Activated naive CD8-positive, alpha-beta T cell treated with anti-CD3 and anti-CD28 coated beads for 36 hours (primary cell): ENCODE results near the gene FAM124B. TPM values are rescaled to one million over a fixed set of nuclear protein-coding genes. Genes with fewer than 3 reads are reported as not detected.
A peak's percentile ranks its signal among the peaks of the same experiment; 100 is the strongest.

ENCODE experiments used
- DNase-seq: peaks from one replicate; pipeline ENCODE4 v3.0.0; 2021
- H3K27ac Mint-ChIP-seq: one replicate; pipeline ENCODE4 v1.8.0; 2022; ENCODE audit warnings: mild to moderate bottlenecking, moderate library complexity, mixed read lengths
- H3K27me3 Mint-ChIP-seq: one replicate; pipeline ENCODE4 v1.8.0; 2022; ENCODE audit warnings: mild to moderate bottlenecking, mixed read lengths
- H3K36me3 Mint-ChIP-seq: one replicate; pipeline ENCODE4 v1.8.0; 2021; ENCODE audit warnings: mild to moderate bottlenecking, mixed read lengths
- H3K4me1 Mint-ChIP-seq: one replicate; pipeline ENCODE4 v1.8.0; 2021; ENCODE audit warnings: mixed read lengths
- H3K4me3 Mint-ChIP-seq: one replicate; pipeline ENCODE4 v1.8.0; 2022; ENCODE audit warnings: mild to moderate bottlenecking, moderate library complexity, mixed read lengths
- H3K9me3 Mint-ChIP-seq: one replicate; pipeline ENCODE4 v1.8.0; 2022; ENCODE audit warnings: mixed read lengths
- total RNA-seq, 2 experiments: library from RNA; stranded (reverse); gene quantifications; one replicate each; pipeline ENCODE4 v1.2.3, GENCODE V29; 2021

Gene FAM124B
- total RNA-seq, 2 experiments from 2014 or later = 0.46 to 0.52 TPM

DNA sequence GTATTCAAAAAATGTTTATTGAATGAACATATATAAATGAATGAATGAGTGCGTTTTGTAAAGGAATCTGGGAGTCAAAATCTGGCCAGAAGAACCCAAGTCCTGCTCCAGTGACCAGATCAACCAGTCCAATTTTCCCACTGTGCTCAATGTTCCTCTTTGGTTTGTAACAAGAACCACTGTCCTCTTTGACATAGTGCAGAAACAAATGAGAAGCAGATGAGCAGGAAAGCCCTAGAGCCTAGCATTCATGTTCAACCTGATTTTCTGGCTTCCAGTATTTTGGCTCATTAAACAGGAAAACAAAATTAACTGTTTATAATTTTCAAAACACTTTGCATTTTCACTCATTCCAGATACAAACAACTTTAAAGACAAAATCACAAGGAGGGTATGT, 23.2 kb downstream of the FAM124B start:
- H3K27ac Mint-ChIP-seq = no peak overlapping the region

DNA sequence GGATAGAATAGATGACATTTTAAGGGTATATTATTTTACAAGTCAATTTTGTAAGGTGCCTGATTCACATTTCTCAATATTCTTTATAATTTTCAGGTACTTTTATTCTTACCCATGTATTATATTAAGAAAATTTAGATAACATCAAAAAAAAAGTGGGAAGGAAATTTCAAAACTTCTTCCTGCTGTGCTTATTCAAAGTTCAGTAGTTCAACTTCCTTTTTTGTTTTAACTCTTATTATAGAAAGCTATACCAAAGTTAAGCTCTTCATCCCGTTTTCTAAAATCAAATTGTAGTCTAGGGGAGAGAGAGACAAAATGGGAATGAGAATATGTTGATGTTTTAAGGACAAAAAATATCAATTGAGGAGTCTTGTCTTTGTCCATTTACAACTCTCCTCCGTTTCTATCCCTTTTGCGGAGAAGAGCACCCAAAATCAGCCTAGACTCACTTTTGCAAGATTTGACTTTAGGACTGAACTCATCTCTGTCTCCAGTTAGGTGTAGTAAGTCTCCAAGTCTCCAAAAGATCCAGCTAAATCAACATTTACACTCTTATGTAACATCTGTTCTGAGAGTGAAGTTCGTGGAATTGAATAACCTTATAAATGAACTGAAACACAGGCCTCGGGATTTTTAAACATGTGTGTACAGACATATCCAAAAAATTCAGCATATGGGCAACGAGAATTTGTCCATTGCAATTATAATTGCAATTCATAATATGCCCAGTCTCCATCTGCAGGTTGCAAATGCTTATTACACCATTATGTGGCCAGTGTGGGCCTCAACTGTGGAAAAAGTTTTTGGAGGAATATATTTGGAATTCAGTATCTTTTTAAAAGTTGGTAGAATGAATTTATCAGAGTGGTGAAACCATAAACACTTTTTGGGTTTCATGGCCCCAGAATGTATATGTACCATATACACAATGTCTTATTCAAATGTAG, 23.9 kb downstream of the FAM124B start:
- no peak for DNase-seq
- Mint-ChIP-seq H3K27ac (no peak overlapping the region), H3K36me3 (no peaks in the 10 kb centered on the region), H3K4me3 (no peak overlapping the region), H3K4me1 (peaks cover 1% of the 10 kb centered on the region), H3K27me3 (no peaks in the 10 kb centered on the region), H3K9me3 (no peaks in the 10 kb centered on the region)

More for the DNA sequence above, 23.2 kb downstream of the FAM124B start:
- Mint-ChIP-seq H3K4me1 (peaks cover 1% of the 10 kb centered on the region), H3K27me3 (no peaks in the 10 kb centered on the region), H3K36me3 (no peaks in the 10 kb centered on the region), H3K9me3 (no peaks in the 10 kb centered on the region), H3K4me3 (no peak overlapping the region)
- no peak for DNase-seq

DNA sequence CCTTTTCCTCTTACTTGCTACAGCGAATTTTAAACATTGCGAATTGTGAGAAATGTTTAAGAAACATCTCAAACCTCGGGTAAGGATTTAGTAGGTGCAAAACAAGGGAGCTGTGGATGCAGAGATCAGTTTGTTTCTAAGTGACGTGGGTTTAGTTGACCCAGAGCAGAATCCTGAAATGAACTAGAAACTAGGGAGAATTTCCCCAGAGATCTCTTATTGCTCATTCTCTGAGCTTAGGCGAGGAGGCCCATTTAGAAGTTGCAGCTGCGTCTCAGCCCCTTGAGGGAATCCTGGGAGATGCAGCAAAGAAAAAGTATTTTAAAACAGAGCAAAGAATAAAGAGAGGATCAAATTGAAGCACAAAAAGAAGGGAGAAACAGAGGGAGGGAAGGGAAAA, 29.3 kb downstream of the FAM124B start:
- DNase-seq = no peak
- Mint-ChIP-seq H3K9me3 (no peaks in the 10 kb centered on the region), H3K27me3 (no peaks in the 10 kb centered on the region), H3K36me3 (no peaks in the 10 kb centered on the region), H3K4me1 (peaks cover 1% of the 10 kb centered on the region), H3K27ac (no peak overlapping the region), H3K4me3 (no peak overlapping the region)

DNA sequence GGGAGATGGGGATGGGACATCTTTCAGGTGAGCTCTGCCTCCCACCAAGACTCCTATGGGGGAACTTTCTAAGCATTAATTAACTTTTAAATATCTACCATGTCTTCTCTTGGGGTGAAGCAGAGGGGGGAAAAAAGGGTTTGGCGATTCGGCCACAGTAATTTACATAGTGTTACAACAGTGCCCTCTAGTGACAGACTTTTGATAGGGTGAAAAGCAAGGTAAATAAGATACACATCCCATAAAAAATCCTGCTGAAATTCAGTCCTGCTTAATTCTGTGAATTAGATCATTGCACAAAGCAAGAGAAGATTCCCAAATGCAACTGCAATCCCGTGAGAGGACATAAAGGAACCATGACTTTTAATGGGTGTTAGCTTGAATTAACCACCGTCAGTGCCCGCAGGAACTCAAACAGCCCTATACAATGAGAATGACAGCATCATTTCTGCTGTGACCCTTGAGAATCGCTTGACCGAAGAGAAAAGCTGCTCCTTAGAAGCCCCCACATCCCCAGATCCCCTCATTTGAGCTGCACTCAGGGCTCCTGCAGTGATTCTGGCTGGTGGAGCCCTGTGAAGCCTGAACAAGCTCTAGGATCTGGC, 32.8 kb downstream of the FAM124B start:
- DNase-seq = no peak

DNA sequence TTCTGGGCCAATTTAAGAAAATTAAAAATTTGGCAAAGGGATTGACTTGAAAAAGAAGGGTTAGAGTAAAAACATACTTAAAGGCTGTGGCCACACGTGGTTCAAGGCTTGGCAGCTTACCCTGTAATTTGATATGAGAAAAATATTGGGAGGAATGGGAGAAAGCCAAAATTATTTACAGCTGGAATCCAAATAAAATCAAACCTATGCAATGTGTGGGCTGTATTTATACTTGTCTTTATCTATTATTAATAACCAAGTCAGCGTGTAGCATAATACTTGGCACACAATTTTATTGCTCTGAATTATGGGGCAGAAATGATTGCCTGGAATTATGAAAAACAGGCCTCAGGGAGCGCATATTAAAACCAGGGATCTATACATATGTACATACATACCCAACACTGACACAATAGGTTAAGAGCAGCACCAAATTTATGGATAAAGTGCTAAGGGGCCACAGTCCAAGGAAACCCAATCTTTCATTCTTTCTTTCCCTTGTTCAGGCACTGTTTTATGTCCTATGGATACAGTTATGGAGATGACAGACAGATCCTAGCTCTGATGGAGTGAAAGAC, 35.6 kb downstream of the FAM124B start:
- Mint-ChIP-seq H3K9me3 (no peaks in the 10 kb centered on the region), H3K36me3 (no peaks in the 10 kb centered on the region), H3K27me3 (no peaks in the 10 kb centered on the region), H3K4me3 (no peak overlapping the region), H3K4me1 (no peaks in the 10 kb centered on the region), H3K27ac (no peak overlapping the region)
- no peak for DNase-seq

More for the DNA sequence above, 32.8 kb downstream of the FAM124B start:
- H3K9me3 Mint-ChIP-seq = no peaks in the 10 kb centered on the region
- H3K4me3 Mint-ChIP-seq = no peak overlapping the region
- H3K27ac Mint-ChIP-seq = no peak overlapping the region
- H3K4me1 Mint-ChIP-seq = no peaks in the 10 kb centered on the region
- no peaks in the 10 kb centered on the region for H3K27me3 Mint-ChIP-seq
- H3K36me3 Mint-ChIP-seq = no peaks in the 10 kb centered on the region

DNA sequence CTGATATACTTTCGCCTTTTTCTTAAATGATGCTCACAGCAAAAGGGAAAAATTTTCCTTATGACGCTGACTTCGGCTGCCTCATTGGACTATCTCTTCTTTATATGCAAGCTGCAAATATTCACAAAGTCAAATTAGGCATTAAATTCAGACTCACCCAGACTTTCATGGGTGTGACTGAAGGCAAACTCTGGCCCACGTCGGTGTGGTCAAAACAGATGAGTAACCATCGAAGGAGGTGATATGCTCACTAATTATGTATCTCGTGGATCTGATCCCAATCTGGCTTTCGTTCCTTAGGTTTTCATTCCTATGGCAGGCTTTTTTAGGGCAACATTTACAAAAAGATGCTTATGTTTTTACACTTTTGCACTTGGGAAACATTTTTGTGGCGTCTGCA, 36.6 kb downstream of the FAM124B start:
- no peaks in the 10 kb centered on the region for H3K9me3 Mint-ChIP-seq
- H3K27ac Mint-ChIP-seq = no peak overlapping the region
- DNase-seq = no peak
- no peaks in the 10 kb centered on the region for H3K36me3 Mint-ChIP-seq
- H3K4me3 Mint-ChIP-seq = no peak overlapping the region
- H3K4me1 Mint-ChIP-seq = no peaks in the 10 kb centered on the region
- H3K27me3 Mint-ChIP-seq = no peaks in the 10 kb centered on the region

DNA sequence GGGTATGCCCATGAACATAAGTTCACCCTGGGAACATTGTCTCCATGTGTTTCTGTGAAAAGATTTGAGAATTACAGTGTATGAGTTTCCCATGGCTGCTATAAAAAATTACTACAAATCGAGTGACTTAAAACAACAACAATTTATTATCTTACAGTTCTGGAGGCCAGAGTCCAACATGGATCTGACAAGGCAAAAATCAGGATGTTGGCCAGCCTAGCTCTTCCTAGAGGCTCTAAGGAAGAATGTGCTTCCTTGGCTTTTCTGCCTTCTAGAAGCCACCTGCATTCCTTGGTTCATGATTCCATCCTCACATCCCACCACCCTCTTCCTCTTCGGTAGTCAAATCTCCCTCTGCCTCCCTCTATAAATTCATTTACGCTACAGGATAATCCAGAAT, 38.6 kb downstream of the FAM124B start:
- H3K36me3 Mint-ChIP-seq = no peaks in the 10 kb centered on the region
- no peaks in the 10 kb centered on the region for H3K4me1 Mint-ChIP-seq
- no peak overlapping the region for H3K27ac Mint-ChIP-seq
- H3K27me3 Mint-ChIP-seq = no peaks in the 10 kb centered on the region
- no peak overlapping the region for H3K4me3 Mint-ChIP-seq
- no peaks in the 10 kb centered on the region for H3K9me3 Mint-ChIP-seq
- no peak for DNase-seq

DNA sequence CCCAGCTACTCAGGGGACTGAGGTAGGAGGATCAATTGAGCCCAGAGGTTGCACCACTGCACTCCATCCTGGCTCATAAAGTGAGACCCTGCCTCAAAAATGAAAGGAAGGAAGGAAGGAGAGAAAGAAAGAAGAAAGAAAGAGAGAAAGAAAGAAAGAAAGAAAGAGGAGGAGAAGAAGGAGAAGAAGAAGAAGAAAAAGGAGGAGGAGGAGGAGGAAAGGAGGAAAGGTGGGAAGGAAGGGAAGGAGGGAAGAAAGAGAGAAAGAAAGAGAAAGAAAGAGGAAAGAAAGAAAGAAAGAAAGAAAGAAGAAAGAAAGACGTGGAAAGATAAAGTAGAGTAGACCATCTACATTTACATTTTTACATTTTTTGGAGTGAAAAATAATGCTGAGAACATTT, 39.8 kb downstream of the FAM124B start:
- Mint-ChIP-seq H3K9me3 (no peaks in the 10 kb centered on the region), H3K36me3 (no peaks in the 10 kb centered on the region), H3K27ac (peak overlapping the region; percentile 62), H3K4me1 (no peaks in the 10 kb centered on the region), H3K4me3 (no peak overlapping the region), H3K27me3 (no peaks in the 10 kb centered on the region)
- DNase-seq = no peak

DNA sequence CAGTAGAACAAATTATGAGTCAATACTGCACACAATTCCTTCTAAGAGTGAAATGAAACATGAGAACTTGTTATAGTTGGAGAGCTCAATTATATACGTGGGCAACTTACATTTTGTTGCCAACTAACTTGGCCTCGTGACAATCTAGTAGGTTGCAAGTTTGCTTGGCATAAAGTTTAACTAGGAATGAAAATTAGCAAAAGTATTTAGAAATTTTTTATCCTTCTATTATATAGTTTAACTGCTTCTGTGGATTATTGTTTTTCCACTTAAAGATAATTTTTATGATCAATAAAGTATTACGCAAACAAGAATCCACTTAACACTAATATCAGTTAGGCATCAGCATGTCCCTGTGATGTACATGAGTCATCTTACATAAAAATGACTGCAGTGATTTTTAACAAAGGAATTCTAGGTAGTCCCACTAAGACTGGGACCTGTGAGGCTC, 41.1 kb downstream of the FAM124B start:
- Mint-ChIP-seq H3K9me3 (no peaks in the 10 kb centered on the region), H3K27me3 (no peaks in the 10 kb centered on the region), H3K4me1 (no peaks in the 10 kb centered on the region), H3K4me3 (no peak overlapping the region), H3K27ac (no peak overlapping the region), H3K36me3 (no peaks in the 10 kb centered on the region)
- DNase-seq = no peak

DNA sequence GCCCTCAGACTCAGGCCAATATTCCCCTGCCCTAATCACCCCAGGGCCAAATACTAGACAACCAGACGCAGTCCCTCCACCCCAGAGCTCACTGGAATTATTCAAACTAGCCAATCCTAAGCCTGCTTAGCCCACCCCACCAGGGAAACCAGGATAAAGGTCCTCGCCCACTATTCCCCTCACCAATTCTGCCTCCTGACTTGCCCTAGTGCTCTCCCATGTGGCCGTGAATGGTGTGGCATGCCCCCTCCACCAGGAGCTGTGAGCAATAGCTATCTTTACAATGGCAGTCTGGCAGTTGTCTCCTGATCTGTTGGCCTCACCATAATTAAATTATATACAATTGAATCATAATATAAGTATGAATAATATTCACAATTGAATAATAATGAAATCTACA, 42.3 kb downstream of the FAM124B start:
- Mint-ChIP-seq H3K4me3 (no peak overlapping the region), H3K4me1 (no peaks in the 10 kb centered on the region), H3K27ac (no peak overlapping the region), H3K27me3 (no peaks in the 10 kb centered on the region), H3K36me3 (no peaks in the 10 kb centered on the region), H3K9me3 (no peaks in the 10 kb centered on the region)
- no peak for DNase-seq

DNA sequence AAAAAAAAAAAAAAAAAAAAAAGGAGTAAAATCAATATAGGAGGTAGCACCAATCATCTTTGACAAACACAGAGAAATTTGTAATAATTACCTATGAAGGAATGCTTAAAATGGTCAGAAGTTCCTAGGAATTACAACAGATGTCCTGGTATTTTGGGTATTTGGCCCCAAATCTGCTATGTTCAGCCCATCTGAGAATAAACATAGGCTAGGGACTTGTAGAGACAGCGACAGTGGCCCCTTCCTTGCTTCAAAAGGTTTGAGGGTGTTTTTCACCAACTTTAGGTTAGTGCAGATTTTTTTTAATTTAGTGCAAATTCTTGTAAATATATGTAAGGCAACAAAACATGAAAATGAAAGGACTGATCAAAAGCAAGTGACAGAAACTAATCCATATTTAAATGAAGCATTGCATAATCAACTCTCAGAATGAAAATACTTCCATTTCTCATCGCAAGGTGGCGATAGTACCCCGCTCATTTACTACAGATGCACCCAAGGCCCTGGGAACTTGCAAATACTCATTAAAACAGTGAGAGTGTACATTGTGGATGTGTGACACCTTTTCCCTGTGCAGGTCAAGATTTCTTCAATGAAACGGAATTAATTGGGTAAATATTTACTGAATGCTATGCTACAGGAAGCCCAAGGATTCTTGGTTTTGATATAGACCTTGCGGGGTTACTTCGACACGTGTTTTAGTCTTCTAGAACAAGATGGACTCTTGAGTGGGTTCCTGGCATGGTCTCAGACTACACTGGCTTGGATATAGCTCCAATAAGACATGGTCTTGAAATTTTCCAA, 44.6 kb downstream of the FAM124B start:
- H3K27me3 Mint-ChIP-seq = no peaks in the 10 kb centered on the region
- H3K36me3 Mint-ChIP-seq = no peaks in the 10 kb centered on the region
- no peaks in the 10 kb centered on the region for H3K4me1 Mint-ChIP-seq
- no peak overlapping the region for H3K4me3 Mint-ChIP-seq
- no peaks in the 10 kb centered on the region for H3K9me3 Mint-ChIP-seq
- H3K27ac Mint-ChIP-seq = no peak overlapping the region
- DNase-seq = peak; percentile 35

DNA sequence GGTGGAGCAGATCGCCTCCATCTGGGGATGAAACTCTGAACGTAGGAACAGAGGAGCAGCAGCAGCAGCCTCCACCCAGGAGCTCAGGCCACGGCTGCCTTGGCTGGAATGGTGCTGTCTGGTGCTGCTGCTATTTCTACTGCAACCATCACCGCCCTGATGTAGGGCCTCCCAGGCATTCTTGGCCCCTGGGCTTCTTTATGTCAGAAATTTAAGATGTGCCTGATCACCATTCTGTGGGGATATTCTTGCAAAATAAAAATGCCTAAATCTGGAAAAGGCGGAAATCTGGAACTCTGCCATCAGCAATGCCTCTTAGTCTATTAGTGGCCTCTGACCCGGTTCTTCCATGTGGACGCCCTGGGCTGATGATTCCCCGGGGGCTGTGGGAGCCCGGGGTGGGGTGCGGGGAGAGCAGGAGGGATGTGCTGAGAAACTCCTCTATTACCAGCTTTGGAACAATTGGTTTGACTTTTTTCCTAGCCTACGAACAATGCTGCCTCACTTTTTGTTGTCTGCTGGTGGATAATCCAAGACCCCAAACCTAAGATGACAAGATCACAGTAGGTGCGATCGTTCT, 47.2 kb downstream of the FAM124B start:
- Mint-ChIP-seq H3K27me3 (peaks cover 3% of the 10 kb centered on the region), H3K4me3 (no peak overlapping the region), H3K36me3 (no peaks in the 10 kb centered on the region), H3K9me3 (no peaks in the 10 kb centered on the region), H3K4me1 (no peaks in the 10 kb centered on the region), H3K27ac (no peak overlapping the region)
- no peak for DNase-seq

DNA sequence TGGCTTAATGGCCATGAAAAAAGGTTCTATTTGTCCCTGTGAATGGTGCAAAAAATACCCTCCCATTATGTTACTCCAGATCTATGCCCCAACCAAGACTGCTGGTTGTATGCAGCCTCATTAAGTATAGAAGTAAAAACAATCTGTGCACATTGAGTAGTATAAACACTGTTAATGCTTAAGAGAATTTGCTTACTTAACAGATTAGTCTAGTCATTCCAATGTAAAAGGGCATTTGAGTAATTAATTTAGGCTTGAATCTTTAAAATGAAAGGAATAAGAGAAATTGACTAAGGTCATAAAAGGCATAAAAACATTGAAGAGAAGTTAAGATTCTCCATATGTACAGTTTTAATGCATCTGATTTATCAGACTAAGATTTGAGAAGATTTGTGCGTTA, 51.2 kb downstream of the FAM124B start:
- H3K27me3 Mint-ChIP-seq = peaks cover 3% of the 10 kb centered on the region
- H3K4me1 Mint-ChIP-seq = no peaks in the 10 kb centered on the region
- no peaks in the 10 kb centered on the region for H3K36me3 Mint-ChIP-seq
- DNase-seq = no peak
- H3K27ac Mint-ChIP-seq = no peak overlapping the region
- H3K9me3 Mint-ChIP-seq = peaks cover 4% of the 10 kb centered on the region
- no peak overlapping the region for H3K4me3 Mint-ChIP-seq

DNA sequence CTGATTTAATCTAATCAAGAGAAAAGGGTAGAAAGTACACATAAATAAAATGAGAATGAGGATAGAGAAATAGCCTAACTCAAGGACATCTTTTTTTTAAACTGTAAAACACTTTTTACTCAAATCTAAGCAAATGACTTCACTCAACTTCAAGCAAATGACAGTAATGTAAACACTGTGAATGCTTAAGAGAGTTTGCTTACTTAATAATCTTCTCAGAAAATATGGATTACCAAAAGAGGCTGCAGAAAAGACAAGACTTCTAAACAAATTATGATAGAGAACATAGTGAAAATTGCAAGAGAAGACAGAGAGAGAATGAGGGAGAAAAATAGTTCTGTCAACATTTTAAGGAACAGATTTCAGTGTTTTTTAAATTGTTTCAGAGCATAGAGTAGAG, 52.5 kb downstream of the FAM124B start:
- Mint-ChIP-seq H3K9me3 (peaks cover 5% of the 10 kb centered on the region), H3K27me3 (peaks cover 3% of the 10 kb centered on the region), H3K27ac (no peak overlapping the region), H3K4me3 (no peak overlapping the region), H3K4me1 (no peaks in the 10 kb centered on the region), H3K36me3 (no peaks in the 10 kb centered on the region)
- no peak for DNase-seq
